Transverse colon (tissue), 4 donors: ENCODE measurements around the gene ZER1. TPM values are rescaled to one million over a fixed set of nuclear protein-coding genes. Genes with fewer than 3 reads are reported as not detected.
"Not testable (repeated sequence)": the region's sequence is repeated elsewhere in the genome, so short reads cannot be mapped to it uniquely, and the experiment has no call there.

Experiments
- DNase-seq: peaks from one replicate; pipeline ENCODE4 v3.0.0-alpha.2; 2019
- H3K27ac ChIP-seq, 4 donors: fragments of 200-600 bp; sonication (generic); 2 replicates each; pipeline ENCODE4 v1.5.1; 2016 to 2018; ENCODE audit warnings: inconsistent platforms in 4 of 4
- H3K27me3 ChIP-seq: fragments of 200-600 bp; sonication (generic); 2 replicates; pipeline ENCODE4 v1.5.1; 2017; ENCODE audit warnings: inconsistent platforms
- H3K36me3 ChIP-seq, 4 donors: fragments of 200-600 bp; sonication (generic); 2 replicates each; pipeline ENCODE4 v1.5.1; 2017 to 2019; ENCODE audit warnings: inconsistent platforms in 4 of 4
- H3K4me1 ChIP-seq, 4 donors: fragments of 200-600 bp; sonication (generic); 2 replicates each; pipeline ENCODE4 v1.5.1; 2017 to 2020; ENCODE audit warnings: inconsistent platforms in 4 of 4
- H3K4me3 ChIP-seq, 4 donors: fragments of 200-600 bp; sonication (generic); 1 replicate in 1 of 4; 2 replicates in 3 of 4; pipeline versions ENCODE4 v1.5.1 to v1.6.1; 2017 to 2019; ENCODE audit warnings: inconsistent platforms in 4 of 4
- H3K9me3 ChIP-seq, 2 donors: fragments of 200-600 bp; sonication (generic); 2 replicates each; pipeline ENCODE4 v1.5.1; 2017 to 2019; ENCODE audit warnings: inconsistent platforms in 2 of 2
- EP300 ChIP-seq: sonication (generic); formaldehyde crosslinking; IDR thresholded peaks from one replicate; pipeline ENCODE4 v1.6.1; 2017; ENCODE audit warnings: antibody characterized with exemption, low read depth
- POLR2A ChIP-seq: fragments of 450-650 bp; IDR thresholded peaks from one replicate; pipeline ENCODE4 v1.6.1; 2016; ENCODE audit warnings: antibody characterized with exemption, mild to moderate bottlenecking, moderate library complexity
- POLR2AphosphoS5 ChIP-seq, 3 donors: sonication (generic); formaldehyde crosslinking; IDR thresholded peaks; one replicate each; pipeline ENCODE4 v1.6.1; 2016; ENCODE audit warnings: antibody characterized with exemption in 3 of 3
- WGBS, 2 donors: methylation state at CpG; one replicate each; pipeline ENCODE4 v1.1.5; 2018; ENCODE audit warnings: low coverage in 1 of 2; 5-methylcytosine and 5-hydroxymethylcytosine counted together
- in situ Hi-C, 4 donors: fragments of 200-750 bp; cut with MboI; loops; one replicate each; pipeline versions ENCODE4 v1.15.0 to v1.15.1; 2017; ENCODE audit warnings: low sequenced_read_pairs in 3 of 4, low pct_ligation_motif_present in 1 of 4, low pct_unique_long_range_greater_than_20kb in 1 of 4
- intact Hi-C: fragments of 100-400 bp; cut with DNase I; formaldehyde crosslinking; loops from one replicate; pipeline ENCODE4 v1.15.1; 2023; ENCODE audit warnings: low total_unique reads
- total RNA-seq, 4 donors: library from RNA; depleted of rRNA; stranded (reverse); fragments of >200 nt; gene quantifications; one replicate each; pipeline ENCODE4 v1.1.0, GENCODE V29; 2016
- TF ChIP-seq, protein P1 (sequence below), 5 experiments: fragments of 200-600 bp in 3 of 5; fragments of 450-650 bp in 2 of 5; sonication (generic) in 3 of 5; IDR thresholded peaks; 1 replicate in 2 of 5; 2 replicates in 3 of 5; pipeline ENCODE4 v1.5.1; 2016 to 2017; ENCODE audit warnings: antibody characterized with exemption in 5 of 5, inconsistent platforms in 3 of 5, mild to moderate bottlenecking in 2 of 5, moderate library complexity in 1 of 5

Gene ZER1
- total RNA-seq, 4 donors from 2014 or later = 57.5 to 116 (median 73.8) TPM

DNA sequence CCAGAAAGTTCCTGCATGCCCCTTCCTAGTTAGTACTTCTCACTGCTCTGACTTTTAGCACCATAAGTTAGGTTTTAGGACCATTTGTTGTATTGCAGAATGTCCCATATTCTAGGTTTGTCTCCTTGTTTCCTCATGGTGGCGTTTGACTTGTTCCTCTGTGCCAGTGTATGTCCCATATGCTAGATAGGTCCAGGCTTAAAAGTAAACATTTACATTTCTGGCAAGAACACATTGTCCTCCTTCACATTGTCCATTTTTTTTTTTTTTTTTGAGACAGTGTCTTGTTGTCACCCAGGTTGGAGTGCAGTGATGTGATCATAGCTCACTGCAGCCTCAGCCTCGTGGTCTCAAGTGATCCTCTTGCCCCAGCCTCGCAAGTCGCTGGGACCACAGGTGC, 30.8 kb upstream of the ZER1 start:
- WGBS, 2 donors = 90 to 93% methylated on average over 4 of the region's 4 CpGs

DNA sequence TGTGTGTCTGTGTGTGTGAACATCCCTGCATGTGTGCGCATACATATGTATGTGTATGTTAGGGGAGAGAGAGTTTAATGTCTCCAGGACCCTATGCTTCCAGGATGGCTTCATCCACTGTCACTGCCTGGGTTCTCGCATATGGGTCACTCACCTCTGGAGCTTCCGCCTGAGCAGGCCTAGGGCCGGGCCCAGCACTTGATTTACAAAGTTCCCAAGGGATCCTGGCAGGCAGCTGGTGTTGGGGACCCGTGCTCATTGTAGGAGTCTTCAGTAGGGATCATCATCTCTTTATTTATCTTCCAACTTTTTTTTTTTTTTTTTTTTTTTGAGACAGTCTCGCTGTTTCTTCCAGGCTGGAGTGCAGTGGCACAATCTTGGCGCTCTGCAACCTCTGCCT, 28.3 kb upstream of the ZER1 start:
- Histone ChIP-seq H3K9me3 (no peaks in the 10 kb centered on the region), H3K27ac (no peak overlapping the region), H3K27me3 (no peaks in the 10 kb centered on the region), H3K4me3 (no peak overlapping the region), H3K4me1 (no peaks in the 10 kb centered on the region), H3K36me3 (peaks cover 0 to 60% (median 25%) of the 10 kb centered on the region in 4 donors)
- WGBS, 2 donors = 77 to 96% methylated on average over 6 to 7 of the region's 7 CpGs
- intact Hi-C loops = no loop called here
- TF ChIP-seq POLR2A (no peak), EP300 (no peak), POLR2AphosphoS5 (IDR thresholded peaks at IDR 0.05) (no peak)
- TF ChIP-seq, protein P1, sequence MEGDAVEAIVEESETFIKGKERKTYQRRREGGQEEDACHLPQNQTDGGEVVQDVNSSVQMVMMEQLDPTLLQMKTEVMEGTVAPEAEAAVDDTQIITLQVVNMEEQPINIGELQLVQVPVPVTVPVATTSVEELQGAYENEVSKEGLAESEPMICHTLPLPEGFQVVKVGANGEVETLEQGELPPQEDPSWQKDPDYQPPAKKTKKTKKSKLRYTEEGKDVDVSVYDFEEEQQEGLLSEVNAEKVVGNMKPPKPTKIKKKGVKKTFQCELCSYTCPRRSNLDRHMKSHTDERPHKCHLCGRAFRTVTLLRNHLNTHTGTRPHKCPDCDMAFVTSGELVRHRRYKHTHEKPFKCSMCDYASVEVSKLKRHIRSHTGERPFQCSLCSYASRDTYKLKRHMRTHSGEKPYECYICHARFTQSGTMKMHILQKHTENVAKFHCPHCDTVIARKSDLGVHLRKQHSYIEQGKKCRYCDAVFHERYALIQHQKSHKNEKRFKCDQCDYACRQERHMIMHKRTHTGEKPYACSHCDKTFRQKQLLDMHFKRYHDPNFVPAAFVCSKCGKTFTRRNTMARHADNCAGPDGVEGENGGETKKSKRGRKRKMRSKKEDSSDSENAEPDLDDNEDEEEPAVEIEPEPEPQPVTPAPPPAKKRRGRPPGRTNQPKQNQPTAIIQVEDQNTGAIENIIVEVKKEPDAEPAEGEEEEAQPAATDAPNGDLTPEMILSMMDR (IDR thresholded peaks at IDR 0.05) = no peak
- in situ Hi-C loops = no loop called here
- no peak for DNase-seq

More for the DNA sequence above, 30.8 kb upstream of the ZER1 start:
- intact Hi-C loops = no loop called here
- Histone ChIP-seq H3K27ac (no peak overlapping the region), H3K9me3 (no peaks in the 10 kb centered on the region), H3K27me3 (no peaks in the 10 kb centered on the region), H3K4me3 (no peak overlapping the region), H3K36me3 (peaks cover 0 to 57% (median 26%) of the 10 kb centered on the region in 4 donors), H3K4me1 (no peaks in the 10 kb centered on the region)
- no peak for DNase-seq
- in situ Hi-C loops = no loop called here
- TF ChIP-seq POLR2AphosphoS5 (IDR thresholded peaks at IDR 0.05) (no peak), POLR2A (no peak), EP300 (no peak)
- TF ChIP-seq, protein P1 (IDR thresholded peaks at IDR 0.05) = no peak

DNA sequence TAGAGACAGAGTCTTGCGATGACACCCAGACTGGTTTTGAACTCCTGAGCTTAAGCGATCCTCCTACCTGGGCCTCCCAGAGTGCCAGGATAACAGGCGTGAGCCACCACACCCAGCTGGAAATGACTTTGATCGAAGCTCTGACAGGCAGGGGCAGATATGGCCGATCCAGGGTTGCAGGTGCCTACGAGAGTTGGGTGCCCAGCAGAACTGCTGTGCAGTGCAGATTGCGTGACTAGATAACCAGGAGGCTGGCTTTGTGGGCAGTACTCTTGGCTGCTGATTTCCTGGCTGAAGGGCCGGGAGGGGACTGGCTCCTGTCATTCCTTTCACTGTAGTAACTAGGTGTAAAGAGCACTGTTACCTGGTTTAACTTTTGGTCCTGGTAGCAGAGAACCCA, 27.2 kb upstream of the ZER1 start:
- intact Hi-C loops = no loop called here
- Histone ChIP-seq H3K27ac (no peak overlapping the region), H3K36me3 (peaks cover 0 to 60% (median 24%) of the 10 kb centered on the region in 4 donors), H3K9me3 (no peaks in the 10 kb centered on the region), H3K4me1 (no peaks in the 10 kb centered on the region), H3K27me3 (no peaks in the 10 kb centered on the region), H3K4me3 (no peak overlapping the region)
- TF ChIP-seq, protein P1 (IDR thresholded peaks at IDR 0.05) = no peak
- TF ChIP-seq POLR2A = no peak
- TF ChIP-seq POLR2AphosphoS5 (IDR thresholded peaks at IDR 0.05) = no peak
- DNase-seq = no peak
- in situ Hi-C loops = no loop called here
- WGBS, 2 donors = 80% methylated on average over 8 of the region's 8 CpGs; no CpG with 5 or more reads in 1 of the 2 donors

DNA sequence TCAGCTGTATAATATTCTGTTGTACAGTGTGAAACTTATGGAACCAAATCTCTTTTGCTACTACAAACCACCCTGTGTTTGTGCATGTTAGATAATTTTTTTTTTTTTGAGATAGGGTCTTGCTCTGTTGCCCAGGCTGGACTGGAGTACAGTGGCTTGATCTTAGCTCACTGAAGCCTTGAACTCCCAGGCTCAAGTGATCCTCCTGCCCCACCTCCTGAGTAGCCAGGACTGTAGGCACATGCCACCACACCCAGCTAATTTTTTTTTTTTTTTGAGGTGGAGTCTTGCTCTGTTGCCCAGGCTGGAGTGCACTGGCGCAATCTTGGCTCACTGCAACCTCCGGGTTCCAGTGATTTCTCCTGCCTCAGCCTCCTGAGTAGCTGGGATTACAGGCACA, 23.2 kb upstream of the ZER1 start:
- DNase-seq, H3K27ac ChIP-seq, in situ Hi-C loops, H3K27me3 ChIP-seq, intact Hi-C loops, H3K4me1 ChIP-seq, H3K4me3 ChIP-seq, H3K9me3 ChIP-seq: not testable (repeated sequence)
- peaks cover 0 to 53% (median 24%) of the 10 kb centered on the region in 4 donors for H3K36me3 ChIP-seq
- 48 to 50% methylated on average over 2 of the region's 2 CpGs for WGBS, 2 donors

DNA sequence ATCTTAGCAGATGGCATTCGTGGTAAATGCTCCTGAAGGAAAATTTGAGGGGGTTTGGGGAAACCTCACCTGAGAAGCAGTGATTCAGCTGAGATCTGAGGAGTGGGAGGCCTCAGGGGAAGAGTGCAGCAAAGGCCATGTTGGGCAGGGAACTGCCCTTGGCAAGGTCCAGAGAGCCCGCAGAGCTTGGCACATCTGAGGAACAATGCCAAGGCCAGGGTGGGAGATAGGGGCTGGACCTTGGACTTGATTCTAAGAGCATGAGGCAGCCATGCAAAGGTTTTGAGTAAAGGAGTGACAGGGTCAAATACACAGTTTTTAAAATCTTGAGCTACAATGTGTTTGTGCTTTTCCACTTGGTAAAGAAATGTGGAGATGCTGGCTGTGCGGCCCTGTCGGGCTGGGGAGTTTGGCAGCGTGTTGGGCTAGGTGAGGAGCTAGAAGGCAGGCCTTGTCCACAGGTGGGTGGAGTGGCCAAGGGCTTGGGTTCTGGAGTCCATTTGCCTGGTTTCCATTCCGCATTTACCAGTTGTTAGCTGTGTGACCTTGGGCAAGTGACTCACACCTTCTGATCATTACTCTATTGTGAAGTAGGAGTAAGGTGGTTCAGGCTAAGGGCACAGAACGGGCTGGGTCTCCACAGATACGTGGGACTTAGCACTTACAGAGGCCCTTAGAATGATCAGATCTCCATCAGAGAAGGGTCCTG, 21.4 kb upstream of the ZER1 start:
- Histone ChIP-seq H3K9me3 (no peaks in the 10 kb centered on the region), H3K27me3 (no peaks in the 10 kb centered on the region), H3K4me1 (peaks cover 3 to 8% (median 5%) of the 10 kb centered on the region in 4 donors), H3K36me3 (peaks cover 0 to 39% (median 17%) of the 10 kb centered on the region in 4 donors), H3K4me3 (no peak overlapping the region), H3K27ac (no peak overlapping the region)
- 94% methylated on average over 8 of the region's 8 CpGs; no CpG with 5 or more reads in 1 of the 2 donors for WGBS, 2 donors
- no peak for DNase-seq
- intact Hi-C loops = no loop called here
- no peak for TF ChIP-seq EP300
- TF ChIP-seq POLR2AphosphoS5 (IDR thresholded peaks at IDR 0.05) = no peak
- no peak for TF ChIP-seq POLR2A
- in situ Hi-C loops = no loop called here
